Tibial nerve (tissue), 4 donors: ENCODE results near the gene CUEDC1.

Experiments used
- CTCF ChIP-seq, 5 experiments: fragments of 200-600 bp in 3 of 5; fragments of 450-650 bp in 2 of 5; sonication (generic) in 3 of 5; IDR thresholded peaks; one replicate each; pipeline ENCODE4 v1.5.1; 2016 to 2019; ENCODE audit warnings: antibody characterized with exemption in 5 of 5, mild to moderate bottlenecking in 3 of 5, moderate library complexity in 2 of 5
- EP300 ChIP-seq, 2 donors: sonication (generic); formaldehyde crosslinking; IDR thresholded peaks; one replicate each; pipeline ENCODE4 v1.6.1; 2017; ENCODE audit warnings: antibody characterized with exemption in 2 of 2, mild to moderate bottlenecking in 1 of 2

- no peak for TF ChIP-seq EP300 (IDR thresholded peaks at IDR 0.05)
- TF ChIP-seq CTCF (IDR thresholded peaks at IDR 0.05), result no peak
Measured at GRCh38 chr17:57868910-57869616, 86.1 kb downstream of the CUEDC1 start.
